Measurements from ENCODE around the gene SIX2. TPM values are rescaled to one million over a fixed set of nuclear protein-coding genes. Genes with fewer than 3 reads are reported as not detected.

Gene SIX2
- total and polyA plus RNA-seq, 2 of the 8 experiments (the other 6 are each of a cell fraction or from before 2014, with no cell fraction given), result 0.47 to 1.0 TPM

- H3K23me2 ChIP-seq (ENCODE audit: low read depth, low read length), result no peaks in the 10 kb centered on the region
- no peak overlapping the region for H3K18ac ChIP-seq (ENCODE audit: extremely low read depth, low read length)
- H3K14ac ChIP-seq (ENCODE audit: insufficient read length), result no peak overlapping the region
- no peak overlapping the region for H3K56ac ChIP-seq (replicated peaks; ENCODE audit: insufficient read length, low read depth, low read length)
- no peaks in the 10 kb centered on the region for H3K79me1 ChIP-seq (ENCODE audit: low read depth, low read length)
- no peaks in the 10 kb centered on the region for H3K36me3 ChIP-seq (ENCODE audit: control insufficient read depth in 2 of 4, insufficient read depth in 4 of 4, low read length in 3 of 4)
- no peak overlapping the region for H2AK5ac ChIP-seq (ENCODE audit: low read depth, low read length)
- H3K23ac ChIP-seq (ENCODE audit: insufficient read length), result no peak overlapping the region
- no peak overlapping the region for H2AFZ ChIP-seq (ENCODE audit: low read length)
- POLR2A ChIA-PET (ENCODE audit: partially characterized antibody), result no interaction called here
- no peaks in the 10 kb centered on the region for H3K27me3 ChIP-seq (replicated peaks in 1 of 4; ENCODE audit: control insufficient read depth in 3 of 4, extremely low read depth in 1 of 4, insufficient read depth in 3 of 4, low read length in 3 of 4)
- no peaks in the 10 kb centered on the region for H3K9me3 ChIP-seq (ENCODE audit: insufficient read depth in 2 of 2, low read depth in 1 of 2, low read length in 1 of 2)
- H2BK120ac ChIP-seq (replicated peaks; ENCODE audit: low read depth, low read length), result no peak overlapping the region
- FAIRE-seq, result no peak
- WGBS, 2 experiments (ENCODE audit: extremely low coverage in 1 of 2, insufficient coverage in 1 of 2, insufficient read length in 1 of 2, insufficient replicate concordance in 2 of 2, low coverage in 1 of 2, low lambda C conversion rate in 2 of 2, missing lambda C conversion rate in 1 of 2), result 78% methylated on average over 7 of the region's 8 CpGs; no CpG with 5 or more reads in 1 of the 2 experiments
- no peak overlapping the region for H2BK5ac ChIP-seq (ENCODE audit: low read depth, low read length)
- H4K91ac ChIP-seq (replicated peaks; ENCODE audit: insufficient read length, low read length), result no peak overlapping the region
- no peak overlapping the region for H3K27ac ChIP-seq (ENCODE audit: low read depth, low read length)
- CTCF ChIA-PET (ENCODE audit: partially characterized antibody), result interaction anchor here (1.3 to 1.5 kb wide), 2 partner anchors 41 to 115 kb away, joined by 3 to 5 read pairs; no protein-coding TSS in a partner anchor
- H4K5ac ChIP-seq (ENCODE audit: insufficient read length, low read depth, low read length), result no peak overlapping the region
- no peak overlapping the region for H2BK20ac ChIP-seq (ENCODE audit: low read length)
- H3K79me2 ChIP-seq (ENCODE audit: control insufficient read depth in 1 of 2, insufficient read depth in 2 of 2, low read length in 2 of 2), result no peaks in the 10 kb centered on the region
- H4K20me1 ChIP-seq (replicated peaks in 1 of 2; ENCODE audit: control insufficient read depth in 1 of 2, insufficient read depth in 2 of 2, low read length in 2 of 2), result no peaks in the 10 kb centered on the region
- no peak overlapping the region for H2BK15ac ChIP-seq (ENCODE audit: low read length)
- TF ChIP-seq BCL11A (IDR thresholded peaks at IDR 0.05; ENCODE audit: low read depth in 2 of 2, low read length in 2 of 2) (no peak), RFX5 (IDR thresholded peaks at IDR 0.05; ENCODE audit: borderline replicate concordance, low read depth, low read length) (no peak)
- DNase-seq (ENCODE audit: low read depth in 1 of 2, low spot score in 2 of 2), result no peak
- H3K4me2 ChIP-seq (ENCODE audit: insufficient read depth in 1 of 2, low read depth in 2 of 2, low read length in 2 of 2), result no peak overlapping the region
- no peak overlapping the region for H3K4ac ChIP-seq (replicated peaks; ENCODE audit: insufficient read length, low read depth, low read length)
- no peak overlapping the region for H4K8ac ChIP-seq (ENCODE audit: extremely low read depth, insufficient read depth, low read length)
- no peak overlapping the region for H3K4me3 ChIP-seq (ENCODE audit: extremely low read depth in 1 of 4, insufficient read depth in 2 of 4, low read depth in 3 of 4, low read length in 4 of 4)
- H3K4me1 ChIP-seq (replicated peaks in 1 of 4; ENCODE audit: control insufficient read depth in 3 of 4, insufficient read depth in 4 of 4, low read length in 3 of 4), result no peaks in the 10 kb centered on the region
- H3K9ac ChIP-seq (replicated peaks in 1 of 4; ENCODE audit: extremely low read depth in 1 of 4, low read depth in 3 of 4, low read length in 3 of 4), result no peak overlapping the region
- no peak overlapping the region for H2BK12ac ChIP-seq (ENCODE audit: low read depth, low read length)
Observed at GRCh38 chr2:45053966-45054365, 44.7 kb upstream of the SIX2 start.
